T-helper 1 cell treated with Interleukin-12 subunit alpha and Interleukin-12 subunit beta and Interleukin-4 antibody, amounts not matched to agents 30 ng/mL and 1 ng/mL, for 36 hours (primary cell): ENCODE data around the gene ECM1. TPM values are rescaled to one million over a fixed set of nuclear protein-coding genes. Genes with fewer than 3 reads are reported as not detected.

Experiments used
- intact Hi-C: fragments of 100-400 bp; cut with micrococcal nuclease; formaldehyde crosslinking; loops from one replicate; pipeline ENCODE4 v1.15.1; 2024
- total RNA-seq: library from RNA; stranded (reverse); gene quantifications from 2 replicates; pipeline ENCODE4 v1.2.3, GENCODE V29; 2022

Gene ECM1
- total RNA-seq, result 1.4 and 1.8 TPM in 2 replicates

DNA sequence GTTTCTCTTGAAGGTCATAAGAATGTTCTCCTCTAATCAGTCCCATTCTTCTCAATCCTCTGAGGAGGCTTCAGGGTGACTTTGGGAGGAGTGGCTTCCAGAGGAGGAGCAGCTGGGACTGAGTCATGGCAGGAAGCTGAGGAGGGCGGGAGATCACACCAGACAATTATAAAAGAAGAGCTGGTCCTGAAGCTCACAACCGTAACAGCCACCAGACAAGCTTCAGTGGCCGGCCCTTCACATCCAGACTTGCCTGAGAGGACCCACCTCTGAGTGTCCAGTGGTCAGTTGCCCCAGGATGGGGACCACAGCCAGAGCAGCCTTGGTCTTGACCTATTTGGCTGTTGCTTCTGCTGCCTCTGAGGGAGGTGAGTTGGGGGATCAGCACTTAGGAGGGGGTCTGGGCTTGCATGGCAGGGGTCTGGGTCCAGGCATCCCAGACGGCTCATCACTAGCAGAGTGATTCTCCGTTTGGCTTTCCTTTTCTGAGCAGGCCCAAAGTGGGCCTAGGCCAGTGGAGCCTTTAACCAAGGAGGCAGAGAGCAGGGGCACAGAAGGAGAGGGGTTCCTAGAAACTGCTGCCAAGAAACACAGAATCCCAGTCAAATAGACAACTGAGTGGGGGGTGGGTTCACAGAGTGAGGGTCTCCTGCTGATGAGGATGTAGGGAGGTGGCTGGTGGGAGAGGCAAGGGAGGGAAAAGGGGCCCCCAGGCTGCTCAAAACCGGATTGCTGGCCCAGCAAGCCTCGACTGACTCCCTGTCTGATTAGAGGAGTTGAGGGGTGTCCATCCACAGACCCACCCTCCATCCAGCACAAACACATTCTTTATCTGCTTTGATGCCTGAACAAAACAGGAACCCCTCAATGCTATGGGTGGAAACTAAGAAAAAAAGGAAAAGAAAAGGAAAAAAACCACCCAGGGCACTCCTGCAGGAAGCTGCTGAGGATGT is at the start of gene ECM1:
TSS of gene ECM1 (plus strand) at position 198 of the 953 bp plus-strand sequence. CDS start at position 299, 101 bp downstream.
- intact Hi-C loops, result loop anchor here (2.0 kb wide), 1 partner anchor 43 kb away; no protein-coding TSS in a partner anchor

DNA sequence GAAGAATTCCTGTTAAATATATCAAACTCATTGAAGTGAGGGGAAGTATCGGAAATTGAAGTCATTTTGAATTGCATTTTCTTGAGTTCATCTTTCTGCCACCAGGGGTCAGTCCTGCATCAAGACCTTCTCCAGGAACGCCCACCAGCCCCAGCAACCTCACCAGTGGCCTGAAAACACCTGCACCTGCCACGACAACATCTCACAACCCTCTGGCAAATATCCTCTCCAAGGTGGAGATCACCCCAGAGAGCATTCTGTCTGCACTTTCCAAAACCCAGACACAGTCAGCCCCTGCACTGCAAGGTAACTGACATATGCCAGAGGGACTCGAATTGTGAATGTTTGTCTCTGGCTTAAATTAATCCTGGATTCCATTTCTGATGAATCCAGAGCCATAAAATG is 43.5 kb upstream of the ECM1 start:
- intact Hi-C loops, result loop anchor here (1.0 to 2.0 kb wide), 8 partner anchors 42 to 515 kb away; partner anchors contain the start of gene FALEC

DNA sequence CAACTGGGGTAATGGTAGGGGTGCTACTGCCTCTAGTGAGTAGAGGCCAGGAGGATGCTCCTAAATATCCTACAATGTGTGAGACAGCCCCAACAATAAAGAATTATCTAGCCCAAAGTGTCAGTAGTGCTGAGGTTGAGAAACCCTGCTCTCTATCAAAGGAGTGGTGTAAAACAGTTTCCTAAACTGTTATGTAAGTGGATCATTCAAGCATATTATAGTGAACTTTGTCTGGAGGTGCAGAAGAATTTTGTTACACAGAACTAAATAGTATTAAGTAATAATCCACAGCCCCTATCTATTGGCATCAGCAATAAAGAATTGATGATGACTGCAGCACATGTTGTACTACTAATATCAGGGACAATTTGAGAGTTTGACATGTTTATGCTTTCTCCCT is 40.9 kb upstream of the ECM1 start:
- intact Hi-C loops, result no loop called here

DNA sequence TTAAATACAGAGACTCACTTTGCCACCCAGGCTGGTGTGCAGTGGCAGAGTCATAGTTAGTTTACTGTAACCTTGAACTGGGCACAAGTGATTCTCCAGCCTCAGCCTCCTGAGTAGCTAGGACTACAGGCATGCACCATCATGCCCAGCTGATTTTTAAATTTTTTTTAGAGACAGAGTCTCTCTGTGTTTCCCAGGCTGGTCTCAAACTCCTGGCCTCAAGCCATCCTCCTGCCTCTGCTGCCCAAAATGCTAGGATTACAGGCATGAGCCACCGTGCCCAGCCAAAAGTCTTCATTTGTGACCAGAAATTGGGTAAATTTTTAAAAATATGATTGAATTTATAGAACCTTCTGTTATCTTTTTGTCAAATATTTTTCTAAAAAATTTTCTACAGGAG is 38.6 kb upstream of the ECM1 start:
- intact Hi-C loops, result no loop called here

DNA sequence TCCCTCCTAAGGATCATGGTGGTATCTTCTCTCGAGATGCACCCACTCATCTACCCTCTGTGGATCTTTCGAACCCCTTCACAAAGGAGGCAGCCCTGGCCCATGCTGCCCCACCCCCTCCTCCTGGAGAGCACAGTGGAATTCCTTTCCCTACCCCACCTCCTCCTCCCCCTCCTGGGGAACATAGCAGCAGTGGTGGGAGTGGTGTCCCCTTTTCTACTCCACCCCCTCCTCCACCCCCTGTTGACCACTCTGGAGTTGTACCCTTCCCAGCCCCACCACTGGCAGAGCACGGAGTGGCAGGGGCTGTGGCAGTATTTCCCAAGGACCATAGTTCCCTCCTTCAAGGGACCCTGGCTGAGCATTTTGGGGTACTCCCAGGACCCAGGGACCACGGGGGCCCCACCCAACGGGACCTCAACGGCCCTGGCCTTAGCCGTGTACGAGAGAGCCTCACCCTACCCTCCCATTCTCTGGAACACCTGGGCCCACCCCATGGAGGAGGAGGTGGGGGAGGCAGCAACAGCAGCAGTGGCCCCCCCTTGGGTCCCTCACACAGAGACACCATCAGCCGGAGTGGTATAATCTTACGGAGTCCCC is 35.2 kb upstream of the ECM1 start:
- intact Hi-C loops, result no loop called here

DNA sequence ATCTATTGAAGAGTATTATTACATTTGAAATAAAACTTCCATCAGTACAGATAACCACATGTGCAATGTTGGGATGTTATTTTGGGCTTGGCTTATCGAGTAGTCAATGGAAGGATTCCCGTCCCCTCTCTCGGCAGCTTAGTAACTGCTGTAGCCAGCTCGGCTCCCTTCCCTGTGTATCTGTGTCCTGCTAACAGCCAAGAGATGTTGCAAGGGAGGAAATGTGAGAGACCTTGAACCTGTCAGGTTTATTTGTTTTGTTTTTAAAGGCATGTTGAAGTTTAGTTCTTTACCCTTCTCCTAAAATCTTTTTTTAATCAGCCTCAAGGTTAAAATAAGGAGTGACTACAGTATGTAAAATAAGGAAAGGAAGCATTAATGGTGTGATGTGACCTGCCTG is 34.2 kb upstream of the ECM1 start:
- intact Hi-C loops, result no loop called here

DNA sequence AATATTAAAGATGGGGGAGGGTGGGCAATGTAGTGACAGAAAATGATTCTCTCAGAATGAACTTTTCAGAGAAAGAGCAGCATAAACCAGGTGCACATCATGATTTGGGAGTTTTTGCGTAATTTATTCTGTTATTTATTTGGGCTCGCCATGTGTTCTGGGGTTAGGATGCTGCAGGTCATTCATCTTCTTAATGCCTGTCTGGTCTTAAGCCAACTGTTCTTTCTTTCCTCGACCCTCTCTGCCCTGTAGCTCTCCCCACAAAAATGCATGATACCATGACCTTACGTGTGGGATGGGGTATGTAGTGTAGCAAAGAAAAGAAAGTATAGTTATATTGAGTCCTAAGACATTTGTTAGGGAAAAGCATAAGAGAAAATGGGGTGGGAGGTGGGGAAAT is 33.0 kb upstream of the ECM1 start:
- intact Hi-C loops, result no loop called here

DNA sequence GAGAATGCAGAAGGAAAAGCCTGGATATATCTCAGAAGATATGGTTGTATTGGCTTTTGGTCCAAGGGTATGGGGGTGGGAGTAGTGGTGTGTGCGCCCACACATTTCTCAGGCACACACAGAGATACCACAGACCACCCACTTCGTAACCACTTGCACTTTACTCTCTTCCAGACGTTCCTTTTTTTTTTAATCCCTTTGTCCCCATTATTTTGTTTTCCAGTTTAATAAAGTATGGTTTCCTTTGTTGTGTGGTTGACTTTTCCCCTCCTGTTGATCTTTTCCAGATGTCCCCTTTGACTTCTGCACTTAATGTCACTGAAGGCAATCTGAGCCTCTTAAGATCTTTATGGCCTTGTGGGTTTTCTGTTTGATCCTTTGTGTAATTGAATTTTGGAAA is 31.2 kb upstream of the ECM1 start:
- intact Hi-C loops, result no loop called here

DNA sequence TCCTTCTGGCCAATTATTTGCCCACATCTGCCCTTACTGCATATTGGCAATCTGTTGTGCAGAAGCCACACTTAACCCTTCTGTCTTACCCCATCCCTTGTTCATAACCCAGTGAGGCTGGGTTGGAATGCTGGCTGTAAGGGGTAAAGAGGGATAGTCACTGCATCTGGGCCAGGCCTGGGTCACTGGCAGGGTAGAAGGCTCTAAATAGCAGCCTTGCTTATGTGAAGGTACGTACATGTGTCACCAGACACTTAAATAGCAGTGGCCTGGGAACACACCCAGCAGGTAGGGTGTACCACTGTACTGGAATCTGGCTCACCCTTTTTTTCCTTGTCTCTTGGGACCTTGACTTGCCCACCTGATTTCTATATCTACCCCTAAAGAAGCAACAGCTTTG is 30.6 kb upstream of the ECM1 start:
- intact Hi-C loops, result no loop called here

DNA sequence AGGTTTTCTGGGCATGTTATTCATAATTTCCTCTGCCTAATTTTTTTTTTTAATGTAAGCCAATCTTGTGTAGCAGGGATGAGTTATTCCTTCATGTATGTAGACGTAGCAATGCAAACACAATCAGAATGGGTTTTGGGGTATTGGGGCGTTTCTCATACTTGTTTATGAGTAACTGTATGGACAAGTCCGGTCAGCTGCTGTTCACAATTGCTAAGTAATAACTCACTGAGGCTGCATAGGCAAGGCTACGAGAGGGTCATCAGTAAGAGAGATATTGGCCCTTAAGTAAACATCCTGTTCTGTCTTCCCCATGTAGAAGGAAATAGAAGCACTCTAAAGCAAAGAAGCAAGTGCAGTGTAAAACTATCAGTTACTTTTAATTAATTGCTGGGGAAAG is 30.2 kb upstream of the ECM1 start:
- intact Hi-C loops, result no loop called here

DNA sequence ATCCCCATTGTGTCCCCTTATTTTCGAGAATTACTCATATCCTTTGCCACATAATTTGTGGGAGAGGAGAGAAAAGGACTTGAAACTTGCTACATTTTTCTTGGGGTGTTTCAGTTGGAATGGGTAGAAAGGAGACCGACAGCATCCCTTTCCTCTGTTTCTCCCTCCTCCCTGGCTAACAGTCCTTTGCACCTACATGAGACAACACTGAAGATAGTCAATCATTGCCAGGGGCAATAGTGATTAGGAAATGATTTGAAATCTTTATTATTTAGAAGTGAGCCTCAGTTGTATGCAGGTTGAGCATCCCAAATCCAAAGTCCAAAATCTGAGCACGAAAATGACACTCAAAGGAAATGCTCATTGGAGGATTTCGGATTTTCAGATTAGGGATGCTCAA is 28.5 kb upstream of the ECM1 start:
- intact Hi-C loops, result no loop called here

DNA sequence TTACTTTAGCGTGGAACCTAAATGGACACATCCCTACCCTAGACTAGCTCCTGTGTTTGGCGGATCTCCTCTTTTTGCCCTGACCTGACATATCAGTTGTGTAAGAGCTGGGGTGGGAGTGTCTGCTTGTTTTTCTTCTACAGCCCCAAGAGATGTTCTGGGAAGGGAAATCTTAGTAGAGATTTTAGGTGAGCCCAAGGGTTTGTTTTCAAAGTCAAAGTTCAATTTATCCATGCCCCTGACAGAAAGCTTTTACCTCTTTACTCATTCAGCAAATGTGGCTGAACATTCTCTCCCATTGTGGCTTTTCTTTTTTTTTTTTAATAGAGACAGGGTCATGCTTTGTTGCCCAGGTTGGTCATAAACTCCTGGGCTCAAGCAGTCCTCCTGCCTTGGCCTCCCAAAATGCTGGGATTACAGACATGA is 28.0 kb upstream of the ECM1 start:
- intact Hi-C loops, result loop anchor here (10.0 kb wide), 1 partner anchor 545 kb away; the partner anchor contains the start of gene MTMR11

DNA sequence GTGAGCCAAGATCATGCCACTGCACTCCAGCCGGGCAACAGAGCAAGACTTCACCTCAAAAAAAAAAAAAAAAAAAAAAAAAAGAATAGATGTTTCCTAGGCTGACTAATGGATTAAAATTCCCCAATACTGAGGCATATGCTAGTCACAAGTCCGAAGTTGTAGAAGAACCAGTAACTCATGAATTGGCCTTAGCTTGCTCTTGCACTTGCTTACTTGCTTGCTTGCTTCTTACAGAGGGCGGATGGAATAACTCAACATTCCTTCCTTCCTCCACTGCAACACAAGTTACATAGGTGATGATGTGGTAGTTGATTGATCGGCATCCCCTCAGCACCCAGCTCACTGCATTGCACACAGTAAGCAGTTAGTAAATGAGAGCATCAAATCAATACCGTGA is 23.5 kb upstream of the ECM1 start:
- intact Hi-C loops, result loop anchor here (10.0 kb wide), 1 partner anchor 550 kb away; the partner anchor contains the start of gene MTMR11

DNA sequence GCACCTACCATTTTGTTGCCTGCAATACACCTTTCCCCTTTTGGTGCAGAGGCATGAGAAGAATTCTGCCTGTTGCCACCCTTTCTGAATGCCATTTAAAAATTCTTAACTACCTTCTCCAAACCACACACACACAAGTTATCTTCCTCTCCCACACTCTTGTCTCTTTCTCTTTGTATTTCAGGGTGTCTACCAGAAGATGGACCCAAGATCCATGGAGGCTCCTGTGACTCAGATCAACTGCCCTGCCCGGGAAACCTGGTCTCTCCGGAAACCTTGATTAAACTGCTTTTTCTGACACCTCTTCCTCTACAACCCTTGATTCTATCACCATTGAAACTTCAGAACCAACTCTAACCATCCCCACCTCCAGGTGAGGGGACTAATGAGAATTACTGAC is 23.0 kb upstream of the ECM1 start:
- intact Hi-C loops, result loop anchor here (5.0 to 10.0 kb wide), 3 partner anchors 62 to 572 kb away; partner anchors contain the start of genes ADAMTSL4, CDC42SE1 and MTMR11

DNA sequence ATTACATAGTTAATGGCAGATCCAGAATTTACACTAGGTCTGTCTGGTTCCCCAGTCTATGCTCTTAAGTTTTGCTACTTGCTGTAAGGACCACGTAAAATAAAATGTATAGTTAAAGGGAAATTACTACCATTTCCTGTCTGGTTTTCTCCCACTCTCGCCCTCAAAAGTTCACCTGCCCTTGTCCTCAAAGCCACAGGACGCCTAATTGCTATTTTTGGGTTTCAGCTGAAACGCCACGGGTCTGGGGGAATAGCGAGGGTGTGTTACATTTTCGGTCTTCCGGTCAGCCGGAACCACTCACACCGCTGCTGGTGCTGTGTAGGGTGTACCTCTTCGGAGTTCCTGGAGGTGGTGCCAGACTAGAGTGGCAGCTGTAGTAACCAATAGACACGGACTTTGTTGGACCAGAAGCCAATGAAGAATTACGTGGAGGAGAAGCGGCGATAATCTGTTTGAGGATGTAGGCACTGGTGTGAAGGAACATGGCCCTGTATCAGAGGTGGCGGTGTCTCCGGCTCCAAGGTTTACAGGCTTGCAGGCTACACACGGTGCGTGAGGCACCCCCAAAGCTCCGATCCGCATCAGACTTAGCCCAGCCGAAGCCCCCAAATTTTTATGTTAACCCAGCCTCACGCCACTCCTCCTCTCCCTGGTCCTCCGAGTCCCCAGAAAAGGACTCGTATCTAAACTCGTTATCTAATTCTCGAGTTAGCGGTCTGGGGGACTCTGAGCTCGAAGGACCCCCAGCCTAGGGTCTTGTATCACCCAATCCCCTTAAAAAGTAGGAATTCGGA is 20.7 kb upstream of the ECM1 start, which contains the start of gene TARS2:
TSS of gene TARS2 (plus strand) at position 454 of the 797 bp plus-strand sequence. CDS start at position 486, 32 bp downstream.
- intact Hi-C loops, result loop anchor here (1.0 to 10.0 kb wide), 15 partner anchors 28 to 570 kb away; partner anchors contain the start of genes ADAMTSL4, CDC42SE1, CERS2 and ENSA

DNA sequence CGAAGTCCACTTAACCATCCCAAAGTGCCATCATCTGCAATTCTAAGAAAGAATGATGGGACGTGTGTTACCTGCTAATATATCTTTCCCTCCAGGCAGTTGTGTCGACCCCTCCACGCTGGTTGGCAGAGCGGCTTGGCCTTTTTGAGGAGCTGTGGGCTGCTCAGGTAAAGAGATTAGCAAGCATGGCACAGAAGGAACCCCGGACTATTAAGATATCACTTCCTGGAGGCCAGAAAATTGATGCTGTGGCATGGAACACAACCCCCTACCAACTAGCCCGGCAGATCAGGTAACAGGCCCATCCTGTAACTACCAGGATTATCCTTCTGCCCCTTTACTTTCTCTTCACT is 20.2 kb upstream of the ECM1 start:
- intact Hi-C loops, result loop anchor here (1.0 to 10.0 kb wide), 15 partner anchors 28 to 570 kb away; partner anchors contain the start of genes ADAMTSL4, CDC42SE1, CERS2 and ENSA

DNA sequence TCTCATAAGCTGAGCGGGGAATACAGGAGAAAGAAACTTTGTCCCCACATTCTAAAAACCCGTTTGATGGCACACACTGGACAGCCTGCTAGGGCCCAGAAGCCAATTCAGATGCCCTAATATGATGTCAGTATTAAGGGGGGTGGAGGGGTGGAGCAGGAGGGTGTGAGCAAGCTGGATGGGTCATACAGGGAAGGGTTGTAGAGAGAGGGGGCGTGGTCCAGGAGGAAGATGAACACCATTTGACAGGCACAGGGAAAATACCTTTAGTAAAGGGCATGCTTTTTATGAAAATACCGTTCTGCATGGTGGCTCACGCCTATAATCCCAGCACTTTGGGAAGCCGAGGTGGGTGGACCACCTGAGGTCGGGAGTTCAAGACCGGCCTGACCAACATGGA is 14.7 kb upstream of the ECM1 start:
- intact Hi-C loops, result no loop called here

DNA sequence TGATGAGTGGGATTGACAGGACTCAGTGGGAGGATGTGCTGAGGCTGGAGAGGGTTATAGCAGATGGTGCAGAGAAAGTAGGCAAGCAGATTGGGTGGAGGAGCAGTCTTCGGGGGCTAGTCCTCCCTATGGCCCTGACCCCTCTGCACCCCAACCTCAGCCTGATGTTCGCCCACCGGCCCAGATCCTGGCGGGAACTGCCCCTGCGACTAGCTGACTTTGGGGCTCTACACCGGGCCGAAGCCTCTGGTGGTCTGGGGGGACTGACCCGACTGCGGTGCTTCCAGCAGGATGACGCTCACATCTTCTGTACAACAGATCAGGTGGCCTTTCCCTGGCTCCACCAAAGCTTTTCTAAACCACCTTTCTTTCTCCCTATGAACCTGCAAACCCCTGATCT is 9.6 kb upstream of the ECM1 start:
- intact Hi-C loops, result no loop called here

DNA sequence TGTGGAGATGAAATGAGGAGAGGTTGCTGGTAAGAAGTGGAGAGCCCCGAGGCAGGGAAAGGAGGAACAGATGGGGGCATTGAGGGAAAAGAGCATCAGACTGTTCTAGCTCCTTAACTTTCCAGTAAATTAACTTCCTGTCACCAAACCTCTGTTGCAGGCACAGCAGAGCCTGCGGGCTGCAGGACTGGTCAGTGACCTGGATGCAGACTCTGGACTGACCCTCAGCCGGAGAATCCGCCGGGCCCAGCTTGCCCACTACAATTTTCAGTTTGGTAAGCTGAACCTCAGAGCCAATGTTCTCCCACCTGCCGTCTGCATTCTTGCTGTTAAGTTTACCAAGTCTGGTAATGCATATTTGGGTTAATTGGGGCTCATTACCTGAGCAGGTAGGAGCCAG is 2.5 kb upstream of the ECM1 start:
- intact Hi-C loops, result no loop called here

DNA sequence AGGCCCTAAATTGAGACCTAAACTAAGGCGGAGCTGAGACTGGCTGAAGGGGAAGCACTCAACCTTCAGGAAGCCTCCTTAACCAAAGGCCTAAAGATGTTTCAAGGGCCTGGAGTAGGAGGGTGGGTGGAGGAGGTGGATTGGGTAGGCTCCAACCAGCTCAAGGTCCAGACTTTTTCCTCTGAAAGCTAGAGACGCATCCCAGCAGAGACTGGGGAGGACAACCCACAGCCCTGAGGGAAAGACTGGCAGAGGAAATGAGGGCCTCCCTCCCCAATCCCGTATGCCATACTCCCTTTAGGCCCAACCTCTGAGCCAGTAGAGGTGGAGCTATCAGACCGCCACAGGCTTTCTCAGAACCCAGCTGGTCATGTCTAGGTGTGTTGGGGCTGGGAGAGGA is 1.1 kb downstream of the ECM1 start:
- intact Hi-C loops, result no loop called here

DNA sequence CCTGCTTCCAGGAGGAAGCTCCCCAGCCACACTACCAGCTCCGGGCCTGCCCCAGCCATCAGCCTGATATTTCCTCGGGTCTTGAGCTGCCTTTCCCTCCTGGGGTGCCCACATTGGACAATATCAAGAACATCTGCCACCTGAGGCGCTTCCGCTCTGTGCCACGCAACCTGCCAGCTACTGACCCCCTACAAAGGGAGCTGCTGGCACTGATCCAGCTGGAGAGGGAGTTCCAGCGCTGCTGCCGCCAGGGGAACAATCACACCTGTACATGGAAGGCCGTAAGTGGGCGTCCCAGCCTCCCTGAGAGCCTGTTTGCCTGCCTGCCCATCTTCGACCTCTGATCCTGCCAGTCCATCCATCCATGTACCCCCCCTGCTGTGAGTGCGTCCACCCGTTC is 3.6 kb downstream of the ECM1 start:
- intact Hi-C loops, result no loop called here
